ENCODE data around the gene GLYAT.

The GLYAT gene

DNA sequence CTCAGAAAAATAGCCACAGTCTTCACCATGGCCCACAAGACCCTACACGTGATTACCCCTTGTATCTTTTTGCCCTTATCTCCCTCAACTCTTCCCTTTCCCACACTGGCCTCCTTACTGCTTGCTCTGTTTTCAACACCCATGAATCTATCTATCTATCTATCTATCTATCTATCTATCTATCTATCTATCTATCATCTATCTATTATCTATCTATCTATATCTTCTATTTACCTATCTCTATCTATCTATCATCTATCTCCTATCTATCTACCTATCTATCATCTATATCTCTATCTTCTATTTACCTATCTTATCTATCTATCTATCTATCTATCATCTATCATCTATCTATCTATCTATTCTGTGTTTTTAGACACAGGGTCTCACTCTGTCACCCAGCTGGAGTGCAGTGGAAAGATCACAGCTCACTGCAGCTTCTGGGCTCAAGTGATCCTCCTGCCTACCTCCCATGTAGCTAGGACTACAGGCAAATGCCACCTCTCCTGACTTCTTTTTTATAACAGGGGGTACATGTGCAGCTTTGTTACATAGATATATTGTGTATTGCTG lies 55.1 kb downstream of the GLYAT start:
- no peak for DNase-seq

DNA sequence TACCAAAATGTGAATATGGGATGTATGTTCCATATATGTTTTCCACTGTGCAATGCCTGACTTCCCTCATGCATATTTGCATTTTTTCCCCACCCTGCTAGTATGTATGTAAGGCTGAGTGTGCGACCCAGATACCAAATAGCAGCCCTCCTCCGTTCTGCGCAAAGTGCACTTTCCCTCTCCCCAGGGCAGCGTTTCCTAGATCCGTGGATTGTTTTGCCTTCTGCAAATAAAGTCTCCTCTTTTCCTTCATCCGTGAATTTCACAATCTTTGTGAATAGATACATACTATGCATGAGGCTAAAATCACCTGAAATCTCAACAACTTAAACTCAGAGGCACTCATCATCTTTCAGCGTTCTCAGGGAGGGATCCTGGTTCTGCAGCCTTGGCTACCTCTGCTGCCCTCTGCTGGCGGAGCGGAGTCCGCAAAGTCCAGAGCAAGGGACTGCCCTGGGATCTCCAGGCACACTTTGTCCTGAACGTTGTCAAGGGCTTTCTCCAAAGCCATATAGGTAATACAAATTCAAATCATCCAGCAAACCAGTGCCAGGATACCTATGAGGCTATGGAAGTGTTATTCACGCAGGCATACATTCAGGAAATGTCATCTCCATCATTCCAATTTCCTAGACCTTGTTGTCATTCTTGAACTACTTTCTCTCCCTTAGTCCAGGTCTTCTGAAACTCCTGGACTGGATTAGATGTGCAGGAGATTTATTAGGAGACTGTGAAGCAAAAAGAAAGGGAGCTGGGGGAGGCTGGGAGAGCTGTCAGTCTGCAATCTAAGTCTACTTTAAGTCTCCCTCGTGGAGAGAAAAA lies 56.2 kb downstream of the GLYAT start:
- DNase-seq: peak; percentile 83

DNA sequence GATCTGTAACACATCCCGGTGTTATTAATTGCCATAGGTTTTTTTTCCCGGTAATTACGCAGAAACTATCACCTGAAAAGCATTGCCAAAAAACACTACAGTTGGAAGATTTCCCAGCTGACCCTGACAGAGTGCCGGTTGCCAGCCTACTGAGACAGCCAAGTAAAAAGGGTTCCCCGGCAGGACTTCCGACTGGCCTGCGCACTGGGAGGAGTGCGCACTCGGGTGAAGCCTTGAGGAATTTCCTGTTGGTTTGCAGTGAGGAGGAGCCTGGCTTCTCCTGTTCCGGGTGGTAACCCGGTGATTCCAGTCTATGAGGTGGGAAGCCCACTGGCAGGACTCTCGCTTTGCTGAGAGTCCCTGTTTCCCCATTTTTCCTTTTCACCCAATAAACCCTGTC lies 57.1 kb downstream of the GLYAT start:
- DNase-seq: no peak

DNA sequence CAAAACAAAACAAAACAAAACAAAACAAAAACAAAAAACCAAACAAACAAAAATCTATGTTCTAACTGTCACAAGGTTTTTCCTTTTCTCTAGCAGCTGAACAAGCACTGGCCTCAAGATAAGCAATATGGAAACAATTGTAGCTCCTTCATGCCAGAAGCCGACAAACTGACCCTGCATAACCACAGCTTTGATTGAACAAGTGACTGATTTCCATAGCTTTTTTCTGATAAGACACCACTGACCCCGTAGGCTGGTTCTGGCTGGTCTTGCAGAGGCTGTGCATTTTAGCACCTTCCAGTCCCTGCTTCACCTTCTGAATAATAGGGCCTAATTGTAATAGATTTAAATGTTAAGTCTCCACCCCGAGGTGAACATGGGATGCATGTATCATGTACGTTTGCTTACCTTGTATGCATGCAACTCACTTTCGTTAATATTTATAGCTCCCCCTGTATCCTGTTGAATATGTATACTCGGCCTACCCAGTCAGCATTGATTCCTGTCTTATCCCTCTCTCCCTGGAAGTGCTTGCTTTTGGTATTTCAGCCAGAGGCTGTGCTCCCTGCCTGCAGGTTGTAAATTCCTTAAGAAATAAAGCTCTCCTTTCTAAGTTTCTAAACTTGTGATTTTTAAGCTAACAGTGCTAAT lies 59.6 kb downstream of the GLYAT start:
- DNase-seq: no peak

DNA sequence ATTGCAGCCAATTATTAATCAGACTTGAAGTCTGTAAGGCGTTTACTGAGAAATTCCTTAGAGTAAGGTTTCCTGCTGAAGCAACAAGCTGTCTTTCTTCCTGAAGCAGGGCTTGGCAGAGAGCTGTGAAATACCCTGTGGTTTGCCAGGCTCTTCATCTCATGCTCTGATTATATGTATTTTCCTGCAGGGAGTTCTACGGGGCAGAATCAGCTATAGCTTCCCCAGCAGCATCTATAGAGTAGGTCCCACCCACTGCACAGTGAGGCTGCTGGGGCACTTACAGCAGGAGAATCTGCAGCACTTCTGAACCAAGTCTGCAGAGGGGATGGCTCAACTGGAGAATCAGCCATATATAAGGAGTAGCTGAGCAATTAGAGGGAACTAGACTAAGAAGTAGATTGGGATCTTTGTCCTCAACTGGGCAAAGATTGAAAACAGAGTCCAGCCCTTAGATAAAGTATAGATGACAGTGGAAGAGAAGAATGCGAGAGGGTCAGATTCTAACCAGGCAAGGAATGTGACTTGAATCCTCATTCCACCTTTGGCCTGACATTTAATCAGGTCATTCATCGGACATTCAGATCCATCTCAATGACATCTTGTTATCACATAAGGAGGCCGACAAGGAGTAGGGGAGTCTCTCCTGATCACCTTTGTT lies 71.7 kb downstream of the GLYAT start:
- DNase-seq: no peak

DNA sequence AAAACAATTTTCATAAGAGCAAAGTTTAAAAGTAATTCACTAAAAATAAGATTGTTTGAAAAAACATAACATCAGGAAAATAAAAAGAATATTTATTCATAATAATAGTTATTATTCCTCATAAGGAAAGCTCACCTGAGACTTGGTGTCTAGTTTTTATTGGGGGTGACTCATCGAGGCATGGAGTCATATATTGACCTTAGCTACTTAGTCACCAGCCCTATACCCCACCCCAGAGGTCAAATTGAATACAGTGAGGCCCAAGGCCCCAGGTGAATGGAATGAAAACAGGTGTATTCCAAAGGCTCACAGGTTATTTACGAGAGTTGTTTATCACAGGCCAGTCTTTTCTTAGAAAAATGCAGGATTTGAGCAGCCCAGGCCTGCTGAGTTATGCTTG lies 72.3 kb downstream of the GLYAT start:
- DNase-seq: no peak
